DND-41 (cell line): Measurements from ENCODE around the gene ZMYND10.

ENCODE experiments used
- CTCF ChIP-seq: IDR thresholded peaks from 2 replicates; pipeline ENCODE4 v1.5.1; 2012; ENCODE audit warnings: borderline replicate concordance, low read length, moderate library complexity, mild to moderate bottlenecking; ENCODE audit not compliant: poor library complexity, severe bottlenecking; ENCODE audit errors: extremely low read depth
- EZH2 ChIP-seq: IDR thresholded peaks from 3 replicates; pipeline ENCODE4 v1.6.1; 2012; ENCODE audit warnings: borderline replicate concordance, low read depth, mild to moderate bottlenecking, moderate library complexity, low read length, inconsistent platforms; ENCODE audit not compliant: severe bottlenecking

- TF ChIP-seq CTCF = no peak
- no peak for TF ChIP-seq EZH2
Measured at GRCh38 chr3:50358911-50359759, 13.6 kb upstream of the ZMYND10 start, which contains the start of gene TMEM115.
